Measurements from ENCODE around the gene ASB8. TPM values are rescaled to one million over a fixed set of nuclear protein-coding genes. Genes with fewer than 3 reads are reported as not detected.

Gene ASB8
- polyA plus RNA-seq, 3 donors = 23.8 to 50.0 (median 38.4) TPM

GRCh38 chr12:48135027-48135426, 22.3 kb downstream of the ASB8 start:
- Histone ChIP-seq H3K27me3 (ENCODE audit: control insufficient read depth in 2 of 2, insufficient read depth in 2 of 2, low read length in 2 of 2) (no peaks in the 10 kb centered on the region), H3K27ac (ENCODE audit: low read depth in 1 of 2, low read length in 2 of 2) (no peak overlapping the region), H3K9ac (ENCODE audit: insufficient read depth, low read length, poor library complexity, severe bottlenecking) (no peak overlapping the region), H2AFZ (ENCODE audit: insufficient read depth, low read depth, low read length, poor library complexity, severe bottlenecking) (no peak overlapping the region), H4K20me1 (ENCODE audit: insufficient read depth, low read length) (no peaks in the 10 kb centered on the region), H3K9me3 (replicated peaks in 1 of 2; ENCODE audit: control insufficient read depth in 1 of 2, insufficient read depth in 1 of 2, low read length in 2 of 2) (no peaks in the 10 kb centered on the region), H3K79me2 (ENCODE audit: insufficient read depth, low read length) (no peaks in the 10 kb centered on the region), H3K4me3 (replicated peaks in 1 of 3; ENCODE audit: low read depth in 2 of 3, low read length in 3 of 3) (no peak overlapping the region), H3K4me2 (replicated peaks; ENCODE audit: extremely low read depth, low read length, poor library complexity, severe bottlenecking) (no peak overlapping the region), H3K36me3 (replicated peaks in 1 of 2; ENCODE audit: control insufficient read depth in 1 of 2, insufficient read depth in 2 of 2, low read length in 2 of 2) (peaks cover 4 to 15% of the 10 kb centered on the region in 2 donors), H3K4me1 (ENCODE audit: control insufficient read depth in 1 of 2, insufficient read depth in 2 of 2, low read length in 2 of 2) (no peaks in the 10 kb centered on the region)
- no peak for DNase-seq
- H3K4me3 Mint-ChIP-seq = no peak overlapping the region
- peak overlapping the region in 2 of 7 donors; percentile 6 to 35 for H3K27ac Mint-ChIP-seq
- TF ChIP-seq, protein P1, sequence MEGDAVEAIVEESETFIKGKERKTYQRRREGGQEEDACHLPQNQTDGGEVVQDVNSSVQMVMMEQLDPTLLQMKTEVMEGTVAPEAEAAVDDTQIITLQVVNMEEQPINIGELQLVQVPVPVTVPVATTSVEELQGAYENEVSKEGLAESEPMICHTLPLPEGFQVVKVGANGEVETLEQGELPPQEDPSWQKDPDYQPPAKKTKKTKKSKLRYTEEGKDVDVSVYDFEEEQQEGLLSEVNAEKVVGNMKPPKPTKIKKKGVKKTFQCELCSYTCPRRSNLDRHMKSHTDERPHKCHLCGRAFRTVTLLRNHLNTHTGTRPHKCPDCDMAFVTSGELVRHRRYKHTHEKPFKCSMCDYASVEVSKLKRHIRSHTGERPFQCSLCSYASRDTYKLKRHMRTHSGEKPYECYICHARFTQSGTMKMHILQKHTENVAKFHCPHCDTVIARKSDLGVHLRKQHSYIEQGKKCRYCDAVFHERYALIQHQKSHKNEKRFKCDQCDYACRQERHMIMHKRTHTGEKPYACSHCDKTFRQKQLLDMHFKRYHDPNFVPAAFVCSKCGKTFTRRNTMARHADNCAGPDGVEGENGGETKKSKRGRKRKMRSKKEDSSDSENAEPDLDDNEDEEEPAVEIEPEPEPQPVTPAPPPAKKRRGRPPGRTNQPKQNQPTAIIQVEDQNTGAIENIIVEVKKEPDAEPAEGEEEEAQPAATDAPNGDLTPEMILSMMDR (IDR thresholded peaks at IDR 0.05) = no peak
- no peaks in the 10 kb centered on the region for H3K9me3 Mint-ChIP-seq
- H3K27me3 Mint-ChIP-seq (ENCODE audit: low read depth in 3 of 3) = peaks cover 0 to 5% (median 2%) of the 10 kb centered on the region in 3 donors
- intact Hi-C loops (cut with micrococcal nuclease) = no loop called here
- 100% methylated on average over 2 of the region's 5 CpGs for WGBS (ENCODE audit: insufficient coverage)
- H3K4me1 Mint-ChIP-seq = no peaks in the 10 kb centered on the region
- peaks cover 4 to 13% of the 10 kb centered on the region in 2 donors for H3K36me3 Mint-ChIP-seq

DNA sequence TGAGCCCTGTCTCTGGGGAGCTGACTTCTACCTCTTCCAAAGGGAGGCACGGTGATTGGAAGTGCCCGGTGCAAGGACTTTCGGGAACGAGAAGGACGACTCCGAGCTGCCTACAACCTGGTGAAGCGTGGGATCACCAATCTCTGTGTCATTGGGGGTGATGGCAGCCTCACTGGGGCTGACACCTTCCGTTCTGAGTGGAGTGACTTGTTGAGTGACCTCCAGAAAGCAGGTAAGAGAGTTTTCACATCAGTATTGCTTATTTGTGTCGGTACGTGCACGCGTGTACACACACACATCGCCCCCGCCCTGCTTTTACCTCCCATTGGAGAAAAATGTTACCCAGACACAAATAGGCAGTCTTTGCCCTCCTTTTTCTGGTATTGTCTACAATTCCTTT, 24.5 kb downstream of the ASB8 start:
- peaks cover 4 to 15% of the 10 kb centered on the region in 2 donors for H3K36me3 ChIP-seq (replicated peaks in 1 of 2; ENCODE audit: control insufficient read depth in 1 of 2, insufficient read depth in 2 of 2, low read length in 2 of 2)
- H3K4me2 ChIP-seq (replicated peaks; ENCODE audit: extremely low read depth, low read length, poor library complexity, severe bottlenecking) = no peak overlapping the region
- H3K36me3 Mint-ChIP-seq = peaks cover 4 to 13% of the 10 kb centered on the region in 2 donors
- H3K27ac Mint-ChIP-seq = no peak overlapping the region
- H2AFZ ChIP-seq (ENCODE audit: insufficient read depth, low read depth, low read length, poor library complexity, severe bottlenecking) = no peak overlapping the region
- no peak overlapping the region for H3K4me3 Mint-ChIP-seq
- H3K4me1 ChIP-seq (ENCODE audit: control insufficient read depth in 1 of 2, insufficient read depth in 2 of 2, low read length in 2 of 2) = no peaks in the 10 kb centered on the region
- no peaks in the 10 kb centered on the region for H3K4me1 Mint-ChIP-seq
- intact Hi-C loops (cut with micrococcal nuclease) = no loop called here
- H3K79me2 ChIP-seq (ENCODE audit: insufficient read depth, low read length) = no peaks in the 10 kb centered on the region
- H3K9me3 Mint-ChIP-seq = no peaks in the 10 kb centered on the region
- 97% methylated on average over 10 of the region's 14 CpGs for WGBS (ENCODE audit: insufficient coverage)
- H3K27ac ChIP-seq (ENCODE audit: low read depth in 1 of 2, low read length in 2 of 2) = no peak overlapping the region
- no peak overlapping the region for H3K4me3 ChIP-seq (replicated peaks in 1 of 3; ENCODE audit: low read depth in 2 of 3, low read length in 3 of 3)
- no peaks in the 10 kb centered on the region for H4K20me1 ChIP-seq (ENCODE audit: insufficient read depth, low read length)
- H3K27me3 Mint-ChIP-seq (ENCODE audit: low read depth in 3 of 3) = peaks cover 0 to 2% (median 2%) of the 10 kb centered on the region in 3 donors
- no peaks in the 10 kb centered on the region for H3K9me3 ChIP-seq (replicated peaks in 1 of 2; ENCODE audit: control insufficient read depth in 1 of 2, insufficient read depth in 1 of 2, low read length in 2 of 2)
- TF ChIP-seq, protein P1 (IDR thresholded peaks at IDR 0.05) = no peak
- no peaks in the 10 kb centered on the region for H3K27me3 ChIP-seq (ENCODE audit: control insufficient read depth in 2 of 2, insufficient read depth in 2 of 2, low read length in 2 of 2)
- H3K9ac ChIP-seq (ENCODE audit: insufficient read depth, low read length, poor library complexity, severe bottlenecking) = no peak overlapping the region
- no peak for DNase-seq

Measured in CD14-positive monocyte (primary cell).